CD8-positive, alpha-beta memory T cell (primary cell): ENCODE data around the gene CHST15. TPM values are rescaled to one million over a fixed set of nuclear protein-coding genes. Genes with fewer than 3 reads are reported as not detected.

ENCODE experiments used
- CTCF ChIA-PET: fragments of 350-600 bp; sonication (Branson Sonifier 250); formaldehyde crosslinking; loops from one replicate; lab custom pipeline; 2021; ENCODE audit warnings: antibody characterized with exemption; lab: Charles Lee
- POLR2A ChIA-PET: fragments of 350-600 bp; sonication (Branson Sonifier 250); formaldehyde crosslinking; loops from one replicate; lab custom pipeline; 2021; ENCODE audit warnings: antibody characterized with exemption; lab: Charles Lee
- DNase-seq, 5 donors: peaks; one replicate each; pipeline versions ENCODE4 v3.0.0 to v3.0.0-alpha.2; 2020 to 2022; ENCODE audit warnings: mixed read lengths in 1 of 5
- H3K27ac ChIP-seq: one replicate; pipeline ENCODE4 v1.7.0; 2013; ENCODE audit warnings: low read depth, mild to moderate bottlenecking, low read length, moderate library complexity
- H3K27me3 ChIP-seq: 2 replicates; pipeline ENCODE4 v1.7.0; 2013; ENCODE audit warnings: low read length, mild to moderate bottlenecking; ENCODE audit not compliant: insufficient read depth, poor library complexity, severe bottlenecking
- H3K36me3 ChIP-seq: 2 replicates; pipeline ENCODE4 v1.7.0; 2013; ENCODE audit warnings: mild to moderate bottlenecking, low read length, moderate library complexity; ENCODE audit not compliant: insufficient read depth
- H3K4me1 ChIP-seq: 2 replicates; pipeline ENCODE4 v1.7.0; 2013; ENCODE audit warnings: mild to moderate bottlenecking, low read length, moderate library complexity; ENCODE audit not compliant: insufficient read depth
- H3K4me3 ChIP-seq: 2 replicates; pipeline ENCODE4 v1.7.0; 2013; ENCODE audit warnings: mild to moderate bottlenecking, low read length
- H3K9me3 ChIP-seq: 2 replicates; pipeline ENCODE4 v1.7.0; 2013; ENCODE audit warnings: mild to moderate bottlenecking, low read length
- H3K27ac Mint-ChIP-seq, 8 donors: one replicate each; pipeline ENCODE4 v1.8.0; 2020 to 2021; ENCODE audit warnings: mixed read lengths in 8 of 8, mild to moderate bottlenecking in 6 of 8, inconsistent platforms in 3 of 8, moderate library complexity in 3 of 8
- H3K27me3 Mint-ChIP-seq, 2 donors: one replicate each; pipeline ENCODE4 v1.8.0; 2020 to 2021; ENCODE audit warnings: mixed read lengths in 2 of 2, mild to moderate bottlenecking in 1 of 2, moderate library complexity in 1 of 2
- H3K36me3 Mint-ChIP-seq, 3 donors: one replicate each; pipeline ENCODE4 v1.8.0; 2020 to 2021; ENCODE audit warnings: mixed read lengths in 3 of 3, inconsistent platforms in 1 of 3, mild to moderate bottlenecking in 1 of 3
- H3K4me1 Mint-ChIP-seq, 3 donors: one replicate each; pipeline ENCODE4 v1.8.0; 2020 to 2021; ENCODE audit warnings: mixed read lengths in 3 of 3, inconsistent platforms in 1 of 3, mild to moderate bottlenecking in 1 of 3
- H3K4me3 Mint-ChIP-seq, 7 donors: one replicate each; pipeline ENCODE4 v1.8.0; 2020 to 2021; ENCODE audit warnings: mixed read lengths in 7 of 7, mild to moderate bottlenecking in 6 of 7, moderate library complexity in 4 of 7, inconsistent platforms in 2 of 7
- H3K9me3 Mint-ChIP-seq, 5 donors: one replicate each; pipeline ENCODE4 v1.8.0; 2020 to 2022; ENCODE audit warnings: mixed read lengths in 5 of 5, mild to moderate bottlenecking in 3 of 5, moderate library complexity in 2 of 5, inconsistent platforms in 1 of 5
- polyA plus RNA-seq: library from polyadenylated mRNA; unstranded; fragments of 300-500 nt; fragmentation: Illumina TruSeq; gene quantifications from one replicate; pipeline ENCODE4 v1.2.3, GENCODE V29; 2021
- total RNA-seq, 2 experiments: library from RNA; stranded (reverse); gene quantifications; one replicate each; pipeline ENCODE4 v1.2.3, GENCODE V29; 2021

CHST15 gene
- total and polyA plus RNA-seq, 3 experiments from 2014 or later = 0.18 to 0.24 TPM; not detected in 1

DNA sequence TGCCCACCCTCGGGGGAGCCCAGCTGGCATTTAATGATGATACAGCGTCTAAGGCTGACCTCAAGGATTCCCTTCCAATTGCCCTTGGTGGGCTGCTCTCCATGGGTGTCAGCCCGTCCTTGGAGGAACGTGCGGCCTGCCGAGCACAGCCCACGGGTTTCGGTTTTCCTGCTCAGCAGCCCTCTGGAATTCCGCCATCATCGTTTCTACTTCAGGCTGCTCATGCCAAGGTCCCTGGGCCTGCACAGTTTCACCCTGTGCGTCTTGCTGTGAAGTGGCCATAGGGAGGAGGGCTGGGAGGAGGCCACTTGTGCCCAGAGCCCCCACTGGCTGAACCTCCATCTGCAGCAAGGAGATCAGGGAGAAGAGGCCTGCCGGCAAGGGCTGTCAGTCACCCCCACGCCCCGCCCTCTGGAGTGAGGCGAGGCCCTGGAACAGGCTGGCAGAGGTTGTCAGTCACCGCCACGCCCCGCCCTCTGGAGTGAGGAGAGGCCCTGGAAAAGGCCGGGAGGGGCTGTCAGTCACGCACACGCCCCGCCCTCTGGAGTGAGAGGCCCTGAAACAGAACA is 82.8 kb downstream of the CHST15 start:
- DNase-seq = no peak
- H3K36me3 Mint-ChIP-seq = no peaks in the 10 kb centered on the region
- Histone ChIP-seq H3K36me3 (no peaks in the 10 kb centered on the region), H3K9me3 (no peaks in the 10 kb centered on the region), H3K27ac (no peak overlapping the region), H3K4me3 (no peak overlapping the region), H3K27me3 (no peaks in the 10 kb centered on the region), H3K4me1 (no peaks in the 10 kb centered on the region)
- ChIA-PET POLR2A (no interaction called here), CTCF (no interaction called here)
- peaks cover 0 to 2% of the 10 kb centered on the region in 2 donors for H3K27me3 Mint-ChIP-seq
- no peak overlapping the region for H3K27ac Mint-ChIP-seq
- peaks cover 0 to 6% (median 0%) of the 10 kb centered on the region in 5 donors for H3K9me3 Mint-ChIP-seq
- H3K4me1 Mint-ChIP-seq = no peaks in the 10 kb centered on the region
- H3K4me3 Mint-ChIP-seq = no peak overlapping the region

DNA sequence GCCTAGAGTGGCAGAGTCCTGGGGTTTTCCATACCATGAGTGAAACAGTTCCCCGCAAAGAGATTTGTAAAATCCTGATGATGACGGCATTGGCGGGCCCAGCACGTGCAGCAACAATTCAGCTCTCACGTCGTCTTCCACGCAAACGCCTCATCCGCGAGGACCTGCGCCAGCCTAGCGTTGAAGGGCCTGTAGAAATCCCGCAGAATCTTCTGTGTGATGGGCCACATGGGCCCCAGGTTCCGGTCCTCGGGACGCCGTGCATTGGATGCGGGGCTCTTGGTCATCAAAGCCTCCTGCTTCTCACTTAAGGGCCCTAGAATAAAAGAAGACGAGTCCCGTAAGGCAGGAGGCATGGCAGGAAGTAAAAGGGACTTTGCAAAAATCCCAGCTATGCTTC is 83.4 kb downstream of the CHST15 start:
- H3K36me3 Mint-ChIP-seq = no peaks in the 10 kb centered on the region
- H3K4me1 Mint-ChIP-seq = no peaks in the 10 kb centered on the region
- Histone ChIP-seq H3K9me3 (no peaks in the 10 kb centered on the region), H3K4me3 (no peak overlapping the region), H3K4me1 (no peaks in the 10 kb centered on the region), H3K36me3 (no peaks in the 10 kb centered on the region), H3K27me3 (no peaks in the 10 kb centered on the region), H3K27ac (no peak overlapping the region)
- no peak overlapping the region for H3K27ac Mint-ChIP-seq
- H3K4me3 Mint-ChIP-seq = no peak overlapping the region
- POLR2A ChIA-PET = no interaction called here
- peaks cover 0 to 6% (median 0%) of the 10 kb centered on the region in 5 donors for H3K9me3 Mint-ChIP-seq
- no peak for DNase-seq
- CTCF ChIA-PET = no interaction called here
- peaks cover 0 to 3% of the 10 kb centered on the region in 2 donors for H3K27me3 Mint-ChIP-seq

DNA sequence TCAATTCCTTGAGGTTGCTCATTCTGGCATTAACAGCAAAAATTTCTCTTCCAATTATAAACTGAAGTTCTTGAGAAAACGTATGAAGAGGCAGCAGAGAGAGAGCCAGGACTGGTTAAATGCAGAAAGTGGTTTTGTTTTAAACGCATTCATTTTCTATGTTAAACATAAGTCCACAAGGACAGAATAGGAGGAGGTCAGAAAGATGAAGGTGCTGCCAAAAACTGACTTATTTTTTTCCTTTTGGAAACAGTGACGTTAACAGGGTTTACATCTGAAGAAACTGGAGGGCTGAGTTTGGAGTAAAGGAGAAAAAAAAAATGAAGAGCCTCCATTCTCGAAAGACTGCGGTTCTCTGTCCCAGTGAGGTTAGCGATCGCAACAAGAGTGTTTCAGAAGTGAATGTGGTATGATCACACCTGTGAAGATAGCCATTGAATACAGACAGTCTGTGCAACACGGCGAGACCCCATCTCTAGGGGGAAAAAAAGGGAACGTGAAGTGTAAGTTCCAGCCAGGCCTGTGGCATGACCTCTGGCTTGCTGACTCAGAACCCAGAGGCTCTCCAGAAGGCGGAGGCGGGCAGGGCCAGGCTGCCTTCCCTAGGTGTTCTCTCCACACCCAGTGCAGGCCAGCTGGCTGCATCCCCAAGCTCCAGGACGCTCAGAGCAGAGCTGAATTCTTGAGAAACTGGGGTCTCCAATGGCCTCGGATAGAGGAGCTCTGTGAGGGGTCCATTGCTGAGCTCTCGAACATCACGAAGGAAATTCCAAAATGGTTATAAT is 84.0 kb downstream of the CHST15 start:
- ChIA-PET CTCF (no interaction called here), POLR2A (no interaction called here)
- no peak overlapping the region for H3K4me3 ChIP-seq
- no peaks in the 10 kb centered on the region for H3K36me3 Mint-ChIP-seq
- no peak overlapping the region for H3K4me3 Mint-ChIP-seq
- H3K9me3 Mint-ChIP-seq = peaks cover 0 to 6% (median 0%) of the 10 kb centered on the region in 5 donors
- peaks cover 0 to 3% of the 10 kb centered on the region in 2 donors for H3K27me3 Mint-ChIP-seq
- H3K9me3 ChIP-seq = no peaks in the 10 kb centered on the region
- no peak overlapping the region for H3K27ac ChIP-seq
- no peaks in the 10 kb centered on the region for H3K4me1 ChIP-seq
- no peaks in the 10 kb centered on the region for H3K27me3 ChIP-seq
- no peak for DNase-seq
- H3K4me1 Mint-ChIP-seq = no peaks in the 10 kb centered on the region
- H3K27ac Mint-ChIP-seq = no peak overlapping the region
- no peaks in the 10 kb centered on the region for H3K36me3 ChIP-seq

DNA sequence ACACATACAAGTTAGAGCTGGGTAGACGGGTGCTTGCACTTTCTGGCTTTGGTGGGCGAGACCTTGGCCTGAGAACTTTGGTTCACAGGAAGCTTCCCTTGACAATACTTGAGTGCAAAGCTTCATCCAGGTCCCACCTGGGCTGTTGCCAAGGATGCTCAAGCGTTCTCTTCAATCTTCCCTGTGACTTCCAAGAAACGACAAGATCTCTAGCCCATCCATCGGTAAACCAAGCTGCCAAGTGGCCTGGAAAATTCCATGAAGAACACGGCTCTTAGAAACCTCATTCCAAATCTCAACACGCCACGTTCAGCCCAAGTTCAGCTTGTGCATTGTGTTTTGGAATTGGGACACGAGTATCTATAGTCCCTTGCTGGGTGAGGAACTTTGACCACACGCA is 84.7 kb downstream of the CHST15 start:
- no peak overlapping the region for H3K27ac Mint-ChIP-seq
- no peak overlapping the region for H3K4me3 Mint-ChIP-seq
- no peaks in the 10 kb centered on the region for H3K27me3 ChIP-seq
- POLR2A ChIA-PET = no interaction called here
- no peaks in the 10 kb centered on the region for H3K36me3 ChIP-seq
- H3K4me1 ChIP-seq = no peaks in the 10 kb centered on the region
- no peaks in the 10 kb centered on the region for H3K4me1 Mint-ChIP-seq
- no peaks in the 10 kb centered on the region for H3K9me3 ChIP-seq
- no peak for DNase-seq
- H3K27me3 Mint-ChIP-seq = peaks cover 0 to 3% of the 10 kb centered on the region in 2 donors
- no peak overlapping the region for H3K27ac ChIP-seq
- CTCF ChIA-PET = no interaction called here
- H3K4me3 ChIP-seq = no peak overlapping the region
- H3K36me3 Mint-ChIP-seq = no peaks in the 10 kb centered on the region
- peaks cover 0 to 5% (median 0%) of the 10 kb centered on the region in 5 donors for H3K9me3 Mint-ChIP-seq

DNA sequence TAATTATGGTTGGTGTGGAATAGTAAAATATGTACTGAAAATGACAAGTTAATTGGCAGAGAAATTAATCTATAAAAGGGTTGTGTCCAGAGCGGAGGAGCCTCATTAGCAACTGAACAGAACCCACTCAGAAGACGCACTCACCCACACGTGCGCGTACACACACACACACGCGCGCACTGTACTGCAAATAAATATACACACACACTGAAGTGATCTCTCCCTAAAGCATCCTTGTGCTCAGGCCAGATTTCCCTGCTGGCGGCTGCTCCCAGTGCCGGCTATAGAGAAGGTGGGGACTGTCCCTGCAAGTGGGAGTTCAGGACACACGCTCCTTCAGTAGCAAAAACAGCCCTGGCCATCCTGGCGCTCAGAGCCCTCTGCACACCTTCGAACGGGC is 85.2 kb downstream of the CHST15 start:
- no peaks in the 10 kb centered on the region for H3K4me1 Mint-ChIP-seq
- H3K9me3 Mint-ChIP-seq = peaks cover 0 to 5% (median 0%) of the 10 kb centered on the region in 5 donors
- Histone ChIP-seq H3K4me1 (no peaks in the 10 kb centered on the region), H3K36me3 (no peaks in the 10 kb centered on the region), H3K27ac (no peak overlapping the region), H3K27me3 (no peaks in the 10 kb centered on the region), H3K4me3 (no peak overlapping the region), H3K9me3 (no peaks in the 10 kb centered on the region)
- DNase-seq = no peak
- H3K4me3 Mint-ChIP-seq = no peak overlapping the region
- ChIA-PET CTCF (no interaction called here), POLR2A (no interaction called here)
- H3K36me3 Mint-ChIP-seq = no peaks in the 10 kb centered on the region
- no peak overlapping the region for H3K27ac Mint-ChIP-seq
- peaks cover 0 to 3% of the 10 kb centered on the region in 2 donors for H3K27me3 Mint-ChIP-seq

DNA sequence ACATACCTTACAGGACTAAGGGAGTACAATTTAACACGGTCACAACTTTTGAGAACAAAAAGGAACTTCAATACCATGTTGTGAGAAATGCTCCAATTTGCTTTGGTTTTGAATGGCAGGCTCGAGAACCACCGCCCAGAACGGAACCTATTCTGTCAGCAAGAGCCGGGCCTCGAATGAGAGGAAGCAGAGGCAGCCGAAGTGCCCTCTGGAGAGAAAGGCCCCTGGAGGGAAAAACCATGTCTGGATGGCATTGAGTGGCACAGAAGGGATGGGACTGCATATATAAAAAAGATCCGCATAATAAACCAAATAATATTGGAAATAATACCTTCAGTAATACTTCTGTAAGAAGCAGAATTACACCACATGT is 85.6 kb downstream of the CHST15 start:
- no peak overlapping the region for H3K27ac Mint-ChIP-seq

DNA sequence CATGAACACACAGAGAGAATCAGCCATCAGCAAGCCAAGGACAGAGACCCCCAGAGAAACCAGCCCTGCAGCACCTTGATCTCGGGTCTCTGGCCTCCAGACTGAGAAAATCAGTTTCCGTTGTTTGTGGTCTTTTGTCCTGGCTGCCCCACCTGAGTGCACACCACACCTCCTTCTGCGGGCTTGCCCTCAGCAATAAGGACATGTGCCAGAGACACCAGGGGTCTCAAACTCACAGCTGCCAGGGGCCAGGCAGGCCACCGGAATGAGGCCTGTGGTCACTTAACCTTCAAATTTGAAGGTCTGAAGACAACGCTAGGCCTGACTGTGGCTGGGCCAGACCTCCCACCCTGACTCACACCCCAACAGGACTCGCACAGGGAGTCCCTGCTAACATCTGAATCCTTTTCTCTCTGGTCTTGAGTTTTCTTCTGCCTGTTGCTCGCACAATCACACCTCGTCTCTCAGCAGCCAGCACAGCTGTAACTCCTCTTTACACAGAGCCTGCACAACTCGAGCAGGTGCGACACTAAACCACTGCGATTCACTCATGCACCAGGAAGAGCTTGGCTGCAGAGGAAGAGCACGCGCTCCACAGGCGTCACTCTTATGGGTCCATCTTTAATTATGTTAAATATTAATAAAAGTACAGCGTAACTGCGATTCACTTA is 86.2 kb downstream of the CHST15 start:
- Histone ChIP-seq H3K36me3 (no peaks in the 10 kb centered on the region), H3K9me3 (no peaks in the 10 kb centered on the region), H3K4me1 (no peaks in the 10 kb centered on the region), H3K27ac (no peak overlapping the region), H3K4me3 (no peak overlapping the region), H3K27me3 (no peaks in the 10 kb centered on the region)
- H3K9me3 Mint-ChIP-seq = peaks cover 0 to 5% (median 0%) of the 10 kb centered on the region in 5 donors
- no peaks in the 10 kb centered on the region for H3K36me3 Mint-ChIP-seq
- no peaks in the 10 kb centered on the region for H3K4me1 Mint-ChIP-seq
- ChIA-PET CTCF (no interaction called here), POLR2A (no interaction called here)
- DNase-seq = no peak
- no peak overlapping the region for H3K4me3 Mint-ChIP-seq
- no peak overlapping the region for H3K27ac Mint-ChIP-seq
- H3K27me3 Mint-ChIP-seq = peaks cover 3% of the 10 kb centered on the region in 2 donors

More for the DNA sequence above, 85.6 kb downstream of the CHST15 start:
- Histone ChIP-seq H3K4me3 (no peak overlapping the region), H3K36me3 (no peaks in the 10 kb centered on the region), H3K27me3 (no peaks in the 10 kb centered on the region), H3K27ac (no peak overlapping the region), H3K9me3 (no peaks in the 10 kb centered on the region), H3K4me1 (no peaks in the 10 kb centered on the region)
- no peaks in the 10 kb centered on the region for H3K4me1 Mint-ChIP-seq
- H3K36me3 Mint-ChIP-seq = no peaks in the 10 kb centered on the region
- DNase-seq = no peak
- no peak overlapping the region for H3K4me3 Mint-ChIP-seq
- H3K9me3 Mint-ChIP-seq = peaks cover 0 to 5% (median 0%) of the 10 kb centered on the region in 5 donors
- H3K27me3 Mint-ChIP-seq = peaks cover 0 to 3% of the 10 kb centered on the region in 2 donors
- ChIA-PET POLR2A (no interaction called here), CTCF (no interaction called here)

DNA sequence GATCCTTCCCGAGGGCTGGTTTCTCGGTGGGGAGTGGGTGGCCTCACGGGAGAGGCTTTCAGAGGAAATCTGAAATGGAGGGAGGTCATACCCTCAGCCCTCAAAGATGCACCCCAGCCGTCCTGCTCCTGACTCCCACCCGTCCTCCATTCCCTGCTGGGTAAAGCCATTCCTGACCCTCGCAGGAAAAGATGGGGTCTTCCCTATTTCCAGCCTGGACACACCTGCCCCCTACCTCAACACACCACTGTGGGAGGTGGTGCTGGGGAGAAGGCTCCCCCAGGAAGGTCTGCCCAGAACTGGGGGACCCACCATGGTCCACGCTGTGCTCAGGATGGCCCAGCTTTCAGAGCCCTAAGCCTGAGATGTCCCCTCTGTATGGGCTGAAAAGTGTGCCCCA is 86.9 kb downstream of the CHST15 start:
- H3K4me3 ChIP-seq = no peak overlapping the region
- Mint-ChIP-seq H3K27me3 (peaks cover 3 to 4% of the 10 kb centered on the region in 2 donors), H3K4me1 (no peaks in the 10 kb centered on the region), H3K4me3 (no peak overlapping the region), H3K9me3 (no peaks in the 10 kb centered on the region), H3K36me3 (no peaks in the 10 kb centered on the region), H3K27ac (no peak overlapping the region)
- no peaks in the 10 kb centered on the region for H3K9me3 ChIP-seq
- no peak for DNase-seq
- CTCF ChIA-PET = no interaction called here
- no peaks in the 10 kb centered on the region for H3K27me3 ChIP-seq
- H3K4me1 ChIP-seq = no peaks in the 10 kb centered on the region
- H3K27ac ChIP-seq = no peak overlapping the region
- POLR2A ChIA-PET = no interaction called here
- no peaks in the 10 kb centered on the region for H3K36me3 ChIP-seq
